Skeletal muscle tissue (tissue), 4 donors: ENCODE measurements around the gene ECE2. TPM values are rescaled to one million over a fixed set of nuclear protein-coding genes. Genes with fewer than 3 reads are reported as not detected.

Experiments
- H3K27ac ChIP-seq: one replicate; pipeline ENCODE4 v1.7.0; 2013; ENCODE audit warnings: mild to moderate bottlenecking, low read depth, low read length, inconsistent platforms
- H3K27me3 ChIP-seq, 3 donors: one replicate each; pipeline ENCODE4 v1.7.0; 2013; ENCODE audit warnings: low read length in 3 of 3; ENCODE audit not compliant: control insufficient read depth in 3 of 3, insufficient read depth in 3 of 3
- H3K36me3 ChIP-seq, 3 donors: one replicate each; pipeline ENCODE4 v1.7.0; 2013; ENCODE audit warnings: low read length in 3 of 3; ENCODE audit not compliant: control insufficient read depth in 3 of 3, insufficient read depth in 3 of 3
- H3K4me1 ChIP-seq, 3 donors: one replicate each; pipeline ENCODE4 v1.7.0; 2013; ENCODE audit warnings: low read length in 3 of 3, mild to moderate bottlenecking in 3 of 3; ENCODE audit not compliant: control insufficient read depth in 3 of 3, insufficient read depth in 3 of 3
- H3K4me3 ChIP-seq, 3 donors: one replicate each; pipeline ENCODE4 v1.7.0; 2013; ENCODE audit warnings: low read length in 3 of 3
- H3K9ac ChIP-seq, 3 donors: one replicate each; pipeline ENCODE4 v1.7.0; 2013; ENCODE audit warnings: low read length in 3 of 3, mild to moderate bottlenecking in 3 of 3, moderate library complexity in 2 of 3, low read depth in 1 of 3
- H3K9me3 ChIP-seq, 3 donors: one replicate each; pipeline ENCODE4 v1.7.0; 2013; ENCODE audit warnings: low read length in 3 of 3; ENCODE audit not compliant: control insufficient read depth in 3 of 3
- total RNA-seq: library from RNA; depleted of rRNA; stranded (reverse); fragments of >200 nt; gene quantifications from one replicate; pipeline ENCODE4 v1.2.3, GENCODE V29; 2014
- donor health status: Osteomylitis.

ECE2 gene
- total RNA-seq, 1 donor from 2014 or later = not detected

DNA sequence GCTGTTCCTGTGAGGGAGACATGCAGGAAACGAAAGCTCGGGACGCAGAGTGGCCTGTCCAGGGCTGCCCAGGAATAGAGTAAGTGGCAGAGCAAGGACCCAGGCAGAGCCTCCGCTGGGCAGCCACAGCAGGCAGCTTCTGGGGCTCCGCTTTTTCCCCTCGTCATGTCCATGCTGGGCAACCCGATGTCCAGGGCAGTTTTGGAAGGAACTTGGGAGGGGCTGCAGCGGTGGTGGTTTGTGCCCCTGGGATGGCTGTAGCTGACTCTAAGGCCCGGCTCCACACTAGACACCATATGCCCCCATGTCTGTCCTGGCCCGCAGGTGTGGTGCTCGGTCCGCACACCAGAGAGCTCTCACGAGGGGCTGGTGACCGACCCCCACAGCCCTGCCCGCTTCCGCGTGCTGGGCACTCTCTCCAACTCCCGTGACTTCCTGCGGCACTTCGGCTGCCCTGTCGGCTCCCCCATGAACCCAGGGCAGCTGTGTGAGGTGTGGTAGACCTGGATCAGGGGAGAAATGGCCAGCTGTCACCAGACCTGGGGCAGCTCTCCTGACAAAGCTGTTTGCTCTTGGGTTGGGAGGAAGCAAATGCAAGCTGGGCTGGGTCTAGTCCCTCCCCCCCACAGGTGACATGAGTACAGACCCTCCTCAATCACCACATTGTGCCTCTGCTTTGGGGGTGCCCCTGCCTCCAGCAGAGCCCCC is 16.1 kb downstream of the ECE2 start:
- Histone ChIP-seq H3K27ac (no peak overlapping the region), H3K4me1 (no peaks in the 10 kb centered on the region), H3K36me3 (no peaks in the 10 kb centered on the region), H3K4me3 (no peak overlapping the region), H3K9ac (no peak overlapping the region), H3K27me3 (peaks cover 0 to 3% (median 2%) of the 10 kb centered on the region in 3 donors), H3K9me3 (no peaks in the 10 kb centered on the region)

DNA sequence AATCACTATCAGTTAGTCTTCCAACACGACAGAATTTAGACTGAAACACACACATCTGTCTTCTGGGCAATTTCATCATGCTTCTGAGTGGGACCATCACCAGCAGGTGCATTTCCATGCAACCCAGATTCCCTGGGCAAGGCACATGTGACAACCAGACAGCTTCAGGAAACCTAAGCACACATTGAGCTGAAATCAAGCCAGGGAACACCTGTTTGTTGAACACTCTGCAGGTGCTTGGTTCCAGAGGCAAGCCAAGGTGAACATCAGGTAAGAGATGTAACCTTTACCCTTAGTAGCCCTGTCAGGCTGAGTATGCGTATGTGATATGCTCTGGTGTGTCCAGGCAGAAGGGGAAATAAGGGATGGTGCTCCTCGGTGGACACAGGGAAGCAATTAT is 19.9 kb downstream of the ECE2 start:
- H3K9me3 ChIP-seq = no peaks in the 10 kb centered on the region
- H3K27me3 ChIP-seq = no peaks in the 10 kb centered on the region
- H3K4me1 ChIP-seq = peaks cover 9 to 16% (median 11%) of the 10 kb centered on the region in 3 donors
- H3K27ac ChIP-seq = no peak overlapping the region
- H3K9ac ChIP-seq = no peak overlapping the region
- H3K4me3 ChIP-seq = no peak overlapping the region
- H3K36me3 ChIP-seq = peaks cover 5 to 11% (median 6%) of the 10 kb centered on the region in 3 donors

DNA sequence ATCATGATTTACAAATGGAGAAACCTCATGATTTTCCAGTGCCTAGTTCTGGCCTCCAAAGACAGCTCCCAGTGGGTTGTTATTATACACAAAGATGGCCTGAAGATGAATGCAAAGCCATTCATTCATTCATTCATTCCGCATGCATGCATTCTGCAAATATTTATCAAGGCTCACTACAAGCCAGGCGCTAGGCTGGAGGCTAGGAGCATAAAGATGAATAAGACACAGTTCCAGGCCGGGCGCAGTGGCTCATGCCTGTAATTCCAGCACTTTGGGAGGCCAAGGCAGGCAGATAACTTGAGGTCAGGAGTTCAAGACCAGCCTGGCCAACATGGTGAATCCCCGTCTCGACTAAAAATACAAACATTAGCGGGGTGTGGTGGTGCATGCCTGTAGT is 20.8 kb downstream of the ECE2 start:
- no peaks in the 10 kb centered on the region for H3K9me3 ChIP-seq
- no peak overlapping the region for H3K9ac ChIP-seq
- H3K36me3 ChIP-seq = peaks cover 12 to 17% (median 13%) of the 10 kb centered on the region in 3 donors
- H3K4me1 ChIP-seq = peaks cover 9 to 17% (median 11%) of the 10 kb centered on the region in 3 donors
- no peak overlapping the region for H3K27ac ChIP-seq
- H3K4me3 ChIP-seq = no peak overlapping the region
- no peaks in the 10 kb centered on the region for H3K27me3 ChIP-seq

- Histone ChIP-seq H3K9ac (peak within 1 kb of the TSS; percentile 92 to 94 (median 93)), H3K27ac (peak within 1 kb of the TSS; percentile 69), H3K27me3 (no peaks in the 10 kb centered on the region), H3K4me1 (peaks cover 9 to 20% (median 11%) of the 10 kb centered on the region in 3 donors), H3K9me3 (no peaks in the 10 kb centered on the region), H3K36me3 (peaks cover 35 to 41% (median 36%) of the 10 kb centered on the region in 3 donors), H3K4me3 (peak within 1 kb of the TSS; percentile 88 to 97 (median 95))
These were observed 23.1 kb downstream of the ECE2 start, which contains the start of gene PSMD2 for GRCh38 chr3:184298759-184299487. TSS of gene PSMD2 (plus strand) at chr3:184299241. CDS start at chr3:184299267, 26 bp downstream.

GRCh38 chr3:184299488-184300377 is 23.9 kb downstream of the ECE2 start:
- H3K36me3 ChIP-seq = peaks cover 41 to 49% (median 44%) of the 10 kb centered on the region in 3 donors
- H3K27me3 ChIP-seq = no peaks in the 10 kb centered on the region
- peaks cover 9 to 20% (median 11%) of the 10 kb centered on the region in 3 donors for H3K4me1 ChIP-seq
- peak overlapping the region; percentile 88 to 93 (median 88) for H3K9ac ChIP-seq
- H3K27ac ChIP-seq = peak overlapping the region; percentile 69
- H3K4me3 ChIP-seq = peak overlapping the region; percentile 85 to 95 (median 93)
- no peaks in the 10 kb centered on the region for H3K9me3 ChIP-seq

DNA sequence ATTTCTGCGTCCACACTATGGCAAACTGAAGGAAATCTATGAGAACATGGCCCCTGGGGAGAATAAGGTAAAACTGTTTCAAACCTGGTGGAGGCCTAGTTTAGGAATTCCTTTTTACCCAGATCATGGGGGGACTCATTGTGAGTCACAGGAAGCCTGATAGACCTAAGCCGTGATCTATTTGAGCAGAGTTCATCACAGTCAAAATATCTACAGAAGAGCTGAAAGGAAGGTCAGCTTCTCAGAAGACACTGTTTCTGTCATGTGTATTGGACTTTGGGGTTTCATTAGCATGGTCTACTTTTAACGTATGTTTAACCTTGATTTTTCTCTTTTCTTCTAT is 24.5 kb downstream of the ECE2 start:
- no peaks in the 10 kb centered on the region for H3K9me3 ChIP-seq
- H3K36me3 ChIP-seq = peaks cover 45 to 55% (median 47%) of the 10 kb centered on the region in 3 donors
- H3K9ac ChIP-seq = peak overlapping the region; percentile 88 to 93 (median 88)
- peak overlapping the region; percentile 85 to 95 (median 93) for H3K4me3 ChIP-seq
- H3K27ac ChIP-seq = no peak overlapping the region
- no peaks in the 10 kb centered on the region for H3K27me3 ChIP-seq
- peaks cover 9 to 20% (median 11%) of the 10 kb centered on the region in 3 donors for H3K4me1 ChIP-seq

DNA sequence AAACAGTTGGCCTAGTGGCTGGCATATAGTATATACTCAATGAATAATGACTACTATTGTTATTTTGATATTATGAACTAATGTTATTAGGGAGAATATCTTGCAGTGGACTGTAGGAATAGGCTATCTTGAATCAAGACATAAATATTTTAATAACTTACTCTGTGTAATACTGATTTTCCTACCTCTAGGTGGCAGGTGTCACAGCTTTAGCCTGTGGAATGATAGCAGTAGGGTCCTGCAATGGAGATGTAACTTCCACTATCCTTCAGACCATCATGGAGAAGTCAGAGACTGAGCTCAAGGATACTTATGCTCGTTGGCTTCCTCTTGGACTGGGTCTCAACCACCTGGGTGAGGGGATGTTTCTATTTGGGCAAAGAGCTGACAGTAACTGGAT is 29.8 kb downstream of the ECE2 start:
- peaks cover 0 to 6% (median 2%) of the 10 kb centered on the region in 3 donors for H3K4me1 ChIP-seq
- no peak overlapping the region for H3K4me3 ChIP-seq
- H3K9me3 ChIP-seq = no peaks in the 10 kb centered on the region
- H3K36me3 ChIP-seq = peaks cover 76 to 85% (median 79%) of the 10 kb centered on the region in 3 donors
- no peak overlapping the region for H3K27ac ChIP-seq
- no peak overlapping the region for H3K9ac ChIP-seq
- no peaks in the 10 kb centered on the region for H3K27me3 ChIP-seq

GRCh38 chr3:184306341-184306972 is 30.6 kb downstream of the ECE2 start:
- H3K4me3 ChIP-seq = no peak overlapping the region
- H3K27ac ChIP-seq = no peak overlapping the region
- no peaks in the 10 kb centered on the region for H3K27me3 ChIP-seq
- H3K9ac ChIP-seq = no peak overlapping the region
- peaks cover 69 to 78% (median 71%) of the 10 kb centered on the region in 3 donors for H3K36me3 ChIP-seq
- peaks cover 0 to 4% (median 0%) of the 10 kb centered on the region in 3 donors for H3K4me1 ChIP-seq
- H3K9me3 ChIP-seq = no peaks in the 10 kb centered on the region

GRCh38 chr3:184307915-184308314 is 32.1 kb downstream of the ECE2 start:
- no peaks in the 10 kb centered on the region for H3K27me3 ChIP-seq

More at GRCh38 chr3:184307915-184308314, 32.1 kb downstream of the ECE2 start:
- Histone ChIP-seq H3K27ac (no peak overlapping the region), H3K36me3 (peaks cover 55 to 64% (median 56%) of the 10 kb centered on the region in 3 donors), H3K4me3 (no peak overlapping the region), H3K9ac (no peak overlapping the region), H3K9me3 (no peaks in the 10 kb centered on the region), H3K4me1 (no peaks in the 10 kb centered on the region)
